H1 (cell line): ENCODE results near the gene MYL6B. TPM values are rescaled to one million over a fixed set of nuclear protein-coding genes. Genes with fewer than 3 reads are reported as not detected.
A peak's percentile ranks its signal among the peaks of the same experiment; 100 is the strongest.
"Not testable (repeated sequence)": the region's sequence is repeated elsewhere in the genome, so short reads cannot be mapped to it uniquely, and the experiment has no call there.

Source experiments
- CTCF ChIA-PET: fragments of 300-600 bp; sonication (Branson Sonifier 250); formaldehyde crosslinking; loops from one replicate; lab custom pipeline; 2021; ENCODE audit not compliant: partially characterized antibody; lab: Charles Lee
- POLR2A ChIA-PET: fragments of 300-600 bp; sonication (Branson Sonifier 250); formaldehyde crosslinking; loops from one replicate; lab custom pipeline; 2021; ENCODE audit warnings: inconsistent platforms; ENCODE audit not compliant: partially characterized antibody; lab: Charles Lee
- DNase-seq, 2 experiments: peaks; one replicate each; pipeline versions ENCODE4 v3.0.0 to v3.0.0-alpha.2; 2010 to 2022; ENCODE audit warnings: low spot score in 2 of 2, low read depth in 1 of 2, mixed read lengths in 1 of 2
- FAIRE-seq: peaks from 2 replicates; lab custom pipeline; 2011; peaks lifted over from hg19 to GRCh38; lab: Jason Lieb, UNC
- H2AFZ ChIP-seq: 2 replicates; pipeline ENCODE4 v1.8.1; 2012; ENCODE audit warnings: low read length, inconsistent platforms
- H2AK5ac ChIP-seq: 2 replicates; pipeline ENCODE4 v1.6.1; 2013; ENCODE audit warnings: low read depth, low read length
- H2BK120ac ChIP-seq: replicated peaks from 2 replicates; pipeline ENCODE3; 2013; ENCODE audit warnings: low read depth, low read length, inconsistent platforms
- H2BK12ac ChIP-seq: 2 replicates; pipeline ENCODE4 v1.6.1; 2013; ENCODE audit warnings: low read depth, low read length
- H2BK15ac ChIP-seq: 2 replicates; pipeline ENCODE4 v1.6.1; 2013; ENCODE audit warnings: low read length
- H2BK20ac ChIP-seq: 2 replicates; pipeline ENCODE4 v1.6.1; 2013; ENCODE audit warnings: low read length
- H2BK5ac ChIP-seq: 2 replicates; pipeline ENCODE4 v1.6.1; 2013; ENCODE audit warnings: low read depth, low read length
- H3K14ac ChIP-seq: 2 replicates; pipeline ENCODE4 v1.6.1; 2013; ENCODE audit warnings: inconsistent platforms; ENCODE audit not compliant: insufficient read length
- H3K18ac ChIP-seq: 2 replicates; pipeline ENCODE4 v1.6.1; 2013; ENCODE audit warnings: low read length; ENCODE audit errors: extremely low read depth
- H3K23ac ChIP-seq: 2 replicates; pipeline ENCODE4 v1.6.1; 2013; ENCODE audit warnings: inconsistent platforms; ENCODE audit not compliant: insufficient read length
- H3K23me2 ChIP-seq: 2 replicates; pipeline ENCODE4 v1.6.1; 2013; ENCODE audit warnings: low read depth, low read length
- H3K27ac ChIP-seq: 2 replicates; pipeline ENCODE4 v1.6.1; 2011; ENCODE audit warnings: low read depth, low read length, inconsistent platforms
- H3K27me3 ChIP-seq, 4 experiments: replicated peaks in 1 of 4; 1 replicate in 1 of 4; 2 replicates in 3 of 4; pipeline versions ENCODE4 v1.6.1 to v1.8.1; 2011 to 2013; ENCODE audit warnings: low read length in 3 of 4, mild to moderate bottlenecking in 3 of 4, inconsistent platforms in 2 of 4, mixed read lengths in 2 of 4, moderate library complexity in 1 of 4; ENCODE audit not compliant: control insufficient read depth in 3 of 4, insufficient read depth in 3 of 4; ENCODE audit errors: extremely low read depth in 1 of 4
- H3K36me3 ChIP-seq, 4 experiments: 2 replicates each; pipeline versions ENCODE4 v1.6.1 to v1.8.1; 2011 to 2013; ENCODE audit warnings: mild to moderate bottlenecking in 4 of 4, low read length in 3 of 4, moderate library complexity in 2 of 4, control low read depth in 1 of 4, inconsistent platforms in 1 of 4; ENCODE audit not compliant: insufficient read depth in 4 of 4, control insufficient read depth in 2 of 4
- H3K4ac ChIP-seq: replicated peaks from 2 replicates; pipeline ENCODE3; 2013; ENCODE audit warnings: low read length, low read depth, mixed read lengths, inconsistent platforms; ENCODE audit not compliant: insufficient read length
- H3K4me1 ChIP-seq, 4 experiments: replicated peaks in 1 of 4; 1 replicate in 1 of 4; 2 replicates in 3 of 4; pipeline versions ENCODE4 v1.6.1 to v1.8.1; 2011 to 2013; ENCODE audit warnings: low read length in 3 of 4, inconsistent platforms in 2 of 4, mixed read lengths in 1 of 4; ENCODE audit not compliant: insufficient read depth in 4 of 4, control insufficient read depth in 3 of 4
- H3K4me2 ChIP-seq, 2 experiments: 2 replicates each; pipeline versions ENCODE4 v1.6.1 to v1.8.1; 2011 to 2013; ENCODE audit warnings: low read depth in 2 of 2, low read length in 2 of 2, control low read depth in 1 of 2, inconsistent platforms in 1 of 2, mild to moderate bottlenecking in 1 of 2; ENCODE audit not compliant: insufficient read depth in 1 of 2
- H3K4me3 ChIP-seq, 4 experiments: fragments of 200-600, 300-600 bp in 1 of 4; sonication (generic), shearing (Covaris generic), sonication (Bioruptor Twin) in 1 of 4; 2 replicates each; pipeline versions ENCODE4 v1.5.1 to v1.8.1; 2011 to 2016; ENCODE audit warnings: low read length in 4 of 4, low read depth in 3 of 4, control low read depth in 2 of 4, inconsistent platforms in 2 of 4, mild to moderate bottlenecking in 2 of 4, mixed read lengths in 1 of 4, moderate library complexity in 1 of 4; ENCODE audit not compliant: insufficient read depth in 2 of 4; ENCODE audit errors: extremely low read depth in 1 of 4
- H3K56ac ChIP-seq: replicated peaks from 2 replicates; pipeline ENCODE3; 2013; ENCODE audit warnings: low read depth, mild to moderate bottlenecking, mixed read lengths, low read length, inconsistent platforms; ENCODE audit not compliant: insufficient read length
- H3K79me1 ChIP-seq: 2 replicates; pipeline ENCODE4 v1.6.1; 2013; ENCODE audit warnings: low read depth, low read length, control low read depth
- H3K79me2 ChIP-seq, 2 experiments: 2 replicates each; pipeline versions ENCODE4 v1.6.1 to v1.8.1; 2012 to 2013; ENCODE audit warnings: low read length in 2 of 2, mild to moderate bottlenecking in 2 of 2, inconsistent platforms in 1 of 2; ENCODE audit not compliant: insufficient read depth in 2 of 2, control insufficient read depth in 1 of 2
- H3K9ac ChIP-seq, 4 experiments: replicated peaks in 1 of 4; 1 replicate in 1 of 4; 2 replicates in 3 of 4; pipeline versions ENCODE4 v1.6.1 to v1.8.1; 2011 to 2013; ENCODE audit warnings: low read depth in 3 of 4, low read length in 3 of 4, control low read depth in 2 of 4, mild to moderate bottlenecking in 2 of 4, moderate library complexity in 2 of 4, inconsistent platforms in 1 of 4; ENCODE audit errors: extremely low read depth in 1 of 4
- H3K9me3 ChIP-seq, 2 experiments: 2 replicates each; pipeline versions ENCODE4 v1.6.1 to v1.8.1; 2012 to 2013; ENCODE audit warnings: mild to moderate bottlenecking in 2 of 2, moderate library complexity in 2 of 2, control low read depth in 1 of 2, inconsistent platforms in 1 of 2, low read depth in 1 of 2, low read length in 1 of 2, mixed read lengths in 1 of 2; ENCODE audit not compliant: insufficient read depth in 2 of 2
- H4K20me1 ChIP-seq, 2 experiments: replicated peaks in 1 of 2; 2 replicates each; pipeline versions ENCODE3 to v1.8.1; 2011 to 2013; ENCODE audit warnings: inconsistent platforms in 2 of 2, low read length in 2 of 2, mild to moderate bottlenecking in 1 of 2; ENCODE audit not compliant: insufficient read depth in 2 of 2, control insufficient read depth in 1 of 2
- H4K5ac ChIP-seq: 2 replicates; pipeline ENCODE4 v1.6.1; 2013; ENCODE audit warnings: low read length, low read depth, mixed read lengths, inconsistent platforms; ENCODE audit not compliant: insufficient read length
- H4K8ac ChIP-seq: 2 replicates; pipeline ENCODE4 v1.8.0; 2013; ENCODE audit warnings: mild to moderate bottlenecking, moderate library complexity, low read length, inconsistent platforms; ENCODE audit not compliant: insufficient read depth; ENCODE audit errors: extremely low read depth
- H4K91ac ChIP-seq: replicated peaks from 2 replicates; pipeline ENCODE3; 2013; ENCODE audit warnings: low read length, mixed read lengths, inconsistent platforms; ENCODE audit not compliant: insufficient read length
- POLR2A ChIP-seq, 2 experiments: IDR thresholded peaks; 1 replicate in 1 of 2; 2 replicates in 1 of 2; pipeline ENCODE4 v1.6.1; 2011; ENCODE audit warnings: low read depth in 2 of 2, low read length in 2 of 2, mild to moderate bottlenecking in 2 of 2; ENCODE audit errors: control extremely low read depth in 1 of 2
- SP2 ChIP-seq: IDR thresholded peaks from 2 replicates; pipeline ENCODE4 v1.6.1; 2012; ENCODE audit warnings: mild to moderate bottlenecking, low read length, inconsistent platforms
- TAF7 ChIP-seq: optimal IDR thresholded peaks from 2 replicates; pipeline ENCODE3; 2011; ENCODE audit warnings: low read depth, mild to moderate bottlenecking, inconsistent platforms, low read length, moderate library complexity, borderline replicate concordance
- WGBS, 2 experiments: shearing (Covaris generic) in 1 of 2; methylation state at CpG; one replicate each; pipeline versions ENCODE4 v1.1.6 to v1.1.7; 2013 to 2015; ENCODE audit warnings: low lambda C conversion rate in 2 of 2, mixed read lengths in 2 of 2, inconsistent platforms in 1 of 2, low coverage in 1 of 2, missing lambda C conversion rate in 1 of 2; ENCODE audit not compliant: insufficient replicate concordance in 2 of 2, insufficient coverage in 1 of 2, insufficient read length in 1 of 2; ENCODE audit errors: extremely low coverage in 1 of 2, missing lambda C conversion rate in 1 of 2; 5-methylcytosine and 5-hydroxymethylcytosine counted together
- polyA plus RNA-seq, 7 experiments: library from polyadenylated mRNA; depleted of rRNA in 3 of 7; stranded (reverse) in 5 of 7; unstranded in 2 of 7; fragments of >200 nt in 5 of 7; fragments of 200-250 nt in 2 of 7; gene quantifications; 1 replicate in 5 of 7; 2 replicates in 1 of 7; 4 replicates in 1 of 7; pipeline versions ENCODE4 v1.2.1 to v1.2.3, GENCODE V29; 2011 to 2013; ENCODE audit warnings: missing spikeins in 2 of 7, mixed read lengths in 2 of 7
- total RNA-seq: library from RNA; stranded (reverse); fragmentation: NEBNext Ultra II Directional; extraction: Animal tissue kit (Norgen Biotek cat#: 25700); gene quantifications from 2 replicates; pipeline ENCODE4 v1.2.1, GENCODE V29; 2021

MYL6B gene
- total and polyA plus RNA-seq, 2 of the 8 experiments (the other 6 are each of a cell fraction or from before 2014, with no cell fraction given), result 163 to 202 TPM

DNA sequence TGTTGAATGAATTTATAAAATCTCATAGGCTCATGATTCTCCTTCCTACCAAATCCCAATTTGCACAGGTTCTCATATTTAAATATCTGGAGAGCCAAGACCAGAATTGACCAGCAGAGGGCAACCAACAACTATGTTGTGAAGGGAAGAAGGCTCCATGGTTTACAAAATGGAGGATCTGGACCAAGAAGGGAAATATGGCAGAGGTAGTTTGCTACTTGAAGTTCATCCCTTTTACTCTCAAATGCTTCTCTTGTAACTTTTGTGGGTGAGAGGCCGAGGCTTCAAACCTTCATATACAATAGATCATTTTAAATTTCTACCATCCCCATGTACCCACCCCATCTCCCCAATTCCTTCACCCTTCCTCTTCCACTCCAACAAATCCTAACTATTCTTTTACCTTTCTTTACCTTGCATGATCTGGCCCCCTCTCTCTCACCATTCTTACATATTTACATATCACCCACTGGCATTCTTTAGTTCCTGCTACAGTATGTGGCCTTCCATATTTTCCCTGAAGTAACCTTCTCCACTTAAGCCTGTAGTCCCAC lies 40.7 kb downstream of the MYL6B start (continued):
- TF ChIP-seq POLR2A (IDR thresholded peaks at IDR 0.05; ENCODE audit: control extremely low read depth in 1 of 2, low read depth in 2 of 2, low read length in 2 of 2) (0 out of 3 replicates have a peak, but pooled peaks of 1 of the 2 experiments have one; percentile 39), SP2 (no peak), TAF7 (no peak)

DNA sequence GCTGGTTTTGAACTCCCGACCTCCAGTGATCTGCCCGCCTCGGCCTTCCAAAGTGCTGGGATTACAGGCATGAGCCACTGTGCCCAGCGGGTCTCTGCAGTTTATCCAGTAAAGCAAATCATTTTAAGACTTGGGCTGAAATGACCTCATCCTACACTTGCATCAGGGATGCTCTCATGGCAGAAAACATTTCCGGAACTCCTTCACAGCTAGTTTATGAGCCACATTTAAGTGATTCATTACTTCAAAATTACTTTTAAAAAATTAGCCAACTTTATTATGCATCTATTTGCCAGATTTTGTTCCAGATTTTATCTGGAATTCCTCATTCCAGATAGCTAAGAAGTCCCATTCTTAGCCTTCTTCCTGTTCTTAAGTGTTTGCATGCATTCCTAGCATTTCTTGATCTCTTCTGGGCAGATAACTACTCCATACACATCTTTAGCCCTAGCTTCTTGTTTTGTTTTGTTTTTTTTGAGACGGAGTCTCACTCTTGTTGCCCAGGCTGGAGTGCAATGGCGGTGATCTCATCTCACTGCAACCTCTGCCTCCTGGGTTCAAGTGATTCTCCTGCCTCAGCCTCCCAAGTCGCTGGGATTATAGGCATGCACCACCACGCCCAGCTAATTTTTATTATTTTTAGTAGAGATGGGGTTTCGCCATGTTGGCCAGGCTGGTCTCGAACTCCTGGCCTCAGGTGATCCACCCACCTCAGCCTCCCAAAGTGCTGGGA lies 44.6 kb downstream of the MYL6B start:
- not testable (repeated sequence) for DNase-seq, H2AK5ac ChIP-seq, H3K4me2 ChIP-seq, H2BK120ac ChIP-seq, H3K23me2 ChIP-seq, H3K9me3 ChIP-seq, H3K14ac ChIP-seq, H4K91ac ChIP-seq, H3K18ac ChIP-seq, H3K4ac ChIP-seq, H4K20me1 ChIP-seq, H2AFZ ChIP-seq, H3K23ac ChIP-seq, H3K79me2 ChIP-seq, H2BK20ac ChIP-seq, H3K4me1 ChIP-seq, H3K4me3 ChIP-seq, H4K5ac ChIP-seq, H3K9ac ChIP-seq, H3K36me3 ChIP-seq, H2BK5ac ChIP-seq, H3K56ac ChIP-seq, FAIRE-seq, H3K27me3 ChIP-seq, H3K27ac ChIP-seq, H3K79me1 ChIP-seq, H4K8ac ChIP-seq, H2BK15ac ChIP-seq
- CTCF ChIA-PET, result interaction anchor here (0.7 to 6.9 kb wide), 6 partner anchors 9 to 141 kb away, joined by 3 to 61 read pairs (median 7); partner anchors contain the start of genes COQ10A and RNF41
- POLR2A ChIA-PET, result interaction anchor here (0.8 to 17.4 kb wide), 13 partner anchors 7 to 116 kb away, joined by 3 to 203 read pairs (median 5); partner anchors contain the start of genes ANKRD52, ESYT1, MYL6 and RNF41
- WGBS, 2 experiments, result 94% methylated on average over 10 of the region's 11 CpGs; no CpG with 5 or more reads in 1 of the 2 experiments
- peak overlapping the region; percentile 68; the same call in 1 of the 2 replicates for H2BK12ac ChIP-seq
